IMR-90 (cell line): Measurements from ENCODE around the gene TMEM145. TPM values are rescaled to one million over a fixed set of nuclear protein-coding genes. Genes with fewer than 3 reads are reported as not detected.

ENCODE experiments used
- ATAC-seq: fragments of 200-7000 bp; cut with Tn5 transposase; 2 replicates; pipeline ENCODE4 v1.9.1; 2020; ENCODE audit warnings: low read depth, mild to moderate bottlenecking, moderate library complexity
- BruUV-seq: library from RNA; stranded (reverse); fragments of 400-500 nt; replicated peaks from 2 replicates; lab custom pipeline; 2021; lab: Mats Ljungman, UMichigan
- CTCF ChIA-PET: fragments of 300-600 bp; formaldehyde crosslinking; extraction: SDS; loops from one replicate; lab custom pipeline; 2021; ENCODE audit warnings: antibody characterized with exemption; lab: Yijun Ruan, JAX
- POLR2A ChIA-PET: fragments of 300-600 bp; sonication (Branson Sonifier 250); formaldehyde crosslinking; loops from one replicate; lab custom pipeline; 2022; ENCODE audit warnings: antibody characterized with exemption; ENCODE audit not compliant: unreplicated experiment; lab: Charles Lee
- DNase-seq: peaks from one replicate; pipeline ENCODE4 v3.0.0; 2013
- H2AFZ ChIP-seq: replicated peaks from 2 replicates; pipeline ENCODE3; 2013; ENCODE audit warnings: low read length, mild to moderate bottlenecking; ENCODE audit not compliant: poor library complexity
- H2AK5ac ChIP-seq: 2 replicates; pipeline ENCODE4 v1.6.1; 2013; ENCODE audit warnings: low read depth, low read length, inconsistent platforms
- H2AK9ac ChIP-seq: replicated peaks from 2 replicates; pipeline ENCODE3; 2013; ENCODE audit warnings: mild to moderate bottlenecking, low read depth, low read length, moderate library complexity; ENCODE audit not compliant: poor library complexity
- H2BK120ac ChIP-seq: 2 replicates; pipeline ENCODE4 v1.6.1; 2013; ENCODE audit warnings: low read depth, low read length, inconsistent platforms
- H2BK15ac ChIP-seq: 3 replicates; pipeline ENCODE4 v1.6.1; 2013; ENCODE audit warnings: low read depth, low read length, inconsistent platforms
- H2BK20ac ChIP-seq: 2 replicates; pipeline ENCODE4 v1.6.1; 2013; ENCODE audit warnings: low read depth, mild to moderate bottlenecking, inconsistent platforms, low read length, moderate library complexity
- H2BK5ac ChIP-seq: 2 replicates; pipeline ENCODE4 v1.6.1; 2013; ENCODE audit warnings: mild to moderate bottlenecking, low read depth, low read length, inconsistent platforms; ENCODE audit not compliant: poor library complexity, severe bottlenecking
- H3K14ac ChIP-seq: replicated peaks from 2 replicates; pipeline ENCODE4 v1.6.1; 2013; ENCODE audit warnings: low read depth, low read length, inconsistent platforms
- H3K18ac ChIP-seq: 2 replicates; pipeline ENCODE4 v1.6.1; 2013; ENCODE audit warnings: low read depth, low read length, control low read depth
- H3K23ac ChIP-seq: 2 replicates; pipeline ENCODE4 v1.6.1; 2013; ENCODE audit warnings: low read depth, low read length, inconsistent platforms
- H3K27ac ChIP-seq: 2 replicates; pipeline ENCODE4 v1.5.1; 2013; ENCODE audit warnings: mild to moderate bottlenecking, control low read depth, low read length; ENCODE audit not compliant: insufficient read depth
- H3K27me3 ChIP-seq: 2 replicates; pipeline ENCODE4 v1.6.1; 2013; ENCODE audit warnings: low read length; ENCODE audit not compliant: control insufficient read depth, insufficient read depth
- H3K36me3 ChIP-seq: 2 replicates; pipeline ENCODE4 v1.6.1; 2013; ENCODE audit warnings: low read length, mixed read lengths; ENCODE audit not compliant: control insufficient read depth, insufficient read depth
- H3K4ac ChIP-seq: 2 replicates; pipeline ENCODE4 v1.6.1; 2013; ENCODE audit warnings: low read depth, low read length, inconsistent platforms
- H3K4me1 ChIP-seq: 2 replicates; pipeline ENCODE4 v1.6.1; 2013; ENCODE audit warnings: low read length, mixed read lengths; ENCODE audit not compliant: control insufficient read depth, insufficient read depth
- H3K4me2 ChIP-seq: 2 replicates; pipeline ENCODE4 v1.6.1; 2013; ENCODE audit warnings: low read depth, mild to moderate bottlenecking, control low read depth, low read length, moderate library complexity
- H3K4me3 ChIP-seq: 2 replicates; pipeline ENCODE4 v1.5.1; 2013; ENCODE audit warnings: low read depth, mild to moderate bottlenecking, control low read depth, low read length, moderate library complexity; ENCODE audit not compliant: insufficient read depth
- H3K56ac ChIP-seq: 2 replicates; pipeline ENCODE4 v1.6.1; 2013; ENCODE audit warnings: low read length, inconsistent platforms; ENCODE audit not compliant: insufficient read depth; ENCODE audit errors: extremely low read depth
- H3K79me1 ChIP-seq, 2 experiments: 2 replicates each; pipeline ENCODE4 v1.6.1; 2013; ENCODE audit warnings: low read length in 2 of 2, inconsistent platforms in 1 of 2, low read depth in 1 of 2
- H3K9ac ChIP-seq: 2 replicates; pipeline ENCODE4 v1.6.1; 2013; ENCODE audit warnings: low read depth, low read length, control low read depth
- H3K9me1 ChIP-seq: 2 replicates; pipeline ENCODE4 v1.6.1; 2013; ENCODE audit warnings: low read length, inconsistent platforms; ENCODE audit not compliant: insufficient read depth
- H3K9me3 ChIP-seq: 2 replicates; pipeline ENCODE4 v1.6.1; 2013; ENCODE audit warnings: low read length; ENCODE audit not compliant: control insufficient read depth, insufficient read depth
- H4K20me1 ChIP-seq: 2 replicates; pipeline ENCODE4 v1.6.1; 2013; ENCODE audit warnings: low read length, inconsistent platforms; ENCODE audit not compliant: insufficient read depth
- H4K5ac ChIP-seq: 2 replicates; pipeline ENCODE4 v1.6.1; 2013; ENCODE audit warnings: mild to moderate bottlenecking, low read depth, low read length, control low read depth
- H4K8ac ChIP-seq, 2 experiments: 2 replicates each; pipeline ENCODE4 v1.6.1; 2013; ENCODE audit warnings: low read depth in 2 of 2, low read length in 2 of 2, control low read depth in 1 of 2, inconsistent platforms in 1 of 2
- H4K91ac ChIP-seq: 2 replicates; pipeline ENCODE4 v1.6.1; 2013; ENCODE audit warnings: low read depth, low read length, inconsistent platforms; ENCODE audit not compliant: insufficient read depth
- BHLHE40 ChIP-seq: fragments of 150-350 bp; IDR thresholded peaks from 2 replicates; pipeline ENCODE4 v1.6.1; 2016; ENCODE audit warnings: mild to moderate bottlenecking, low read depth, low read length
- CHD1 ChIP-seq: IDR thresholded peaks from 2 replicates; pipeline ENCODE4 v1.6.1; 2012; ENCODE audit warnings: low read depth, low read length, improper control_type of control experiment
- MAFK ChIP-seq: IDR thresholded peaks from 2 replicates; pipeline ENCODE4 v1.6.1; 2012; ENCODE audit warnings: low read depth, low read length, improper control_type of control experiment
- NFE2L2 ChIP-seq: fragments of 150-350 bp; IDR thresholded peaks from 2 replicates; pipeline ENCODE4 v1.6.1; 2016; ENCODE audit warnings: low read depth, mild to moderate bottlenecking, low read length
- dilution Hi-C: fragments of 300-500 bp; cut with HindIII; formaldehyde crosslinking; loops from one replicate; pipeline ENCODE4 v1.14.3; 2018; ENCODE audit warnings: low sequenced_read_pairs; ENCODE audit not compliant: unreplicated experiment
- in situ Hi-C: fragments of 300-500 bp; cut with MboI; formaldehyde crosslinking; loops from 3 replicates; pipeline ENCODE4 v1.14.3; 2019; ENCODE audit warnings: low sequenced_read_pairs, inconsistent platforms, mixed read lengths
- intact Hi-C: fragments of 100-400 bp; cut with micrococcal nuclease; formaldehyde crosslinking; loops from 2 replicates; pipeline ENCODE4 v1.10.0; 2022
- polyA plus RNA-seq, 3 experiments: library from polyadenylated mRNA; depleted of rRNA; stranded (reverse); fragments of >200 nt; gene quantifications; 2 replicates each; pipeline ENCODE4 v1.2.3, GENCODE V29; 2012; ENCODE audit warnings: low replicate concordance in 1 of 3
- total RNA-seq: library from RNA; depleted of rRNA; stranded (reverse); fragments of >200 nt; gene quantifications from 2 replicates; pipeline ENCODE4 v1.2.3, GENCODE V29; 2012

TMEM145 gene
- total and polyA plus RNA-seq, 2 of the 4 experiments (the other 2 are of a cell fraction) = under 0.01 to 0.41 TPM

DNA sequence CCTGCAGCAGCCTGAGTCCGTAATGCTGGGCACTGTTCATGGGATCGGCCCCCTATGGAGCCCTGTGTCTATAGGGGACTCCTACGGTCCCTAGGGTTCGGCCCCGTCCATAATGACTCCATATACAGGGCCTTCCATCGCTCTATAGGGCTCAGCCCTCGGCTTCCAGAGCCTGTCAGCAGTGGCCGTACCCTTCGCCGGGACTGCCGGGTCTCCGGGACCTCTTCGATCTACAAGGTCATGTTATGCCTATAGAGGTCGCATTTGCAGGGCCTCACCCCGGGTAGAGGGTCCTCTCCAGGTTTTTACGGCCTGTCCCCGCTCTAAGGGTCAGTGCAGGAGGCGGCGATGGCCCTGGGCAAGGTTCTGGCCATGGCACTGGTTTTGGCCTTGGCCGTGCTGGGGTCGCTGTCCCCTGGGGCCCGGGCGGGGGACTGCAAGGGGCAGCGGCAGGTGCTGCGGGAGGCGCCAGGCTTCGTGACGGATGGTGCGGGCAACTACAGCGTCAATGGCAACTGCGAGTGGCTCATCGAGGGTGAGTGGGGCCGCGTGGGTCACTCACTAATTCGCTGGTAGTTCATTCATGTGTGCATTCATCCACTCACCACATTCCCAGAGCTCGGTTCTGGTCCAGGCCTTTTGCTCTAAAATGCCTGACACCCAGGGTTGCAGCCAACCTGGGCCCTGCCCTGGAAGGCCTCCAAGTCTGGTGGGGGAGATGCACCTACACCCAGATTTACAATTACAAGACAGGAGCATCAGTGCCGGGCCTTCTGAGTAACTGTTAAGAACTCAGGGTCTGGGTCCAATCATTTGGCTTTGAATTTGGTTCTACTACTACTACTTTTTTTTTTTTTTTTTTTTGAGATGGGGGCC lies 13.0 kb downstream of the TMEM145 start (continued):
- TF ChIP-seq NFE2L2 (no peak), BHLHE40 (no peak), CHD1 (no peak)

- dilution Hi-C loops = no loop called here
- Histone ChIP-seq H2AFZ (no peak overlapping the region), H3K79me1 (peaks cover 16 to 56% of the 10 kb centered on the region in 2 experiments), H2AK9ac (no peak overlapping the region), H3K23ac (no peak overlapping the region), H3K18ac (no peak overlapping the region), H4K91ac (no peak overlapping the region), H2BK120ac (no peak overlapping the region), H3K4ac (no peak overlapping the region), H4K5ac (no peak overlapping the region), H3K4me1 (peaks cover 4% of the 10 kb centered on the region), H3K56ac (no peak overlapping the region), H3K4me2 (peak overlapping the region; percentile 34; the same call in 1 of the 2 replicates), H3K9ac (no peak overlapping the region), H3K9me3 (no peaks in the 10 kb centered on the region), H2BK20ac (no peak overlapping the region), H3K9me1 (peaks cover 2% of the 10 kb centered on the region; the same call in 1 of the 2 replicates), H3K27me3 (peaks cover 23% of the 10 kb centered on the region), H4K20me1 (peaks cover 16% of the 10 kb centered on the region; the same call in 1 of the 2 replicates), H3K4me3 (no peak overlapping the region), H2AK5ac (no peak overlapping the region), H2BK5ac (no peak overlapping the region), H3K36me3 (no peaks in the 10 kb centered on the region), H3K14ac (no peak overlapping the region), H3K27ac (no peak overlapping the region), H4K8ac (no peak overlapping the region), H2BK15ac (no peak overlapping the region)
- no peak for ATAC-seq
- DNase-seq = no peak
- in situ Hi-C loops = loop anchor here (10.0 kb wide), 1 partner anchor 192 kb away; the partner anchor contains the start of gene POU2F2
- intact Hi-C loops = no loop called here
- ChIA-PET CTCF (no interaction called here), POLR2A (no interaction called here)
- BruUV-seq = no TSS peak
- TF ChIP-seq NFE2L2 = no peak
- TF ChIP-seq MAFK = no peak
- TF ChIP-seq BHLHE40 = no peak
Observed at GRCh38 chr19:42326969-42327368, 13.9 kb downstream of the TMEM145 start.
